Retinal pigment epithelial cell (primary cell): Measurements from ENCODE around the gene MAPKAPK3.

ENCODE experiments used
- DNase-seq: peaks from one replicate; pipeline ENCODE4 v3.0.0-alpha.2; 2010; ENCODE audit warnings: low read depth
- H3K4me3 ChIP-seq: 2 replicates; pipeline ENCODE4 v1.5.1; 2011; ENCODE audit warnings: mild to moderate bottlenecking, low read length, control low read depth, moderate library complexity
- TF ChIP-seq, protein P1 (sequence below): conservative IDR thresholded peaks from 2 replicates; pipeline ENCODE4 v1.5.1; 2011; ENCODE audit warnings: low read depth, low read length, control low read depth, inconsistent platforms

Gene MAPKAPK3

GRCh38 chr3:50581459-50581842 lies 35.5 kb upstream of the MAPKAPK3 start:
- TF ChIP-seq, protein P1, sequence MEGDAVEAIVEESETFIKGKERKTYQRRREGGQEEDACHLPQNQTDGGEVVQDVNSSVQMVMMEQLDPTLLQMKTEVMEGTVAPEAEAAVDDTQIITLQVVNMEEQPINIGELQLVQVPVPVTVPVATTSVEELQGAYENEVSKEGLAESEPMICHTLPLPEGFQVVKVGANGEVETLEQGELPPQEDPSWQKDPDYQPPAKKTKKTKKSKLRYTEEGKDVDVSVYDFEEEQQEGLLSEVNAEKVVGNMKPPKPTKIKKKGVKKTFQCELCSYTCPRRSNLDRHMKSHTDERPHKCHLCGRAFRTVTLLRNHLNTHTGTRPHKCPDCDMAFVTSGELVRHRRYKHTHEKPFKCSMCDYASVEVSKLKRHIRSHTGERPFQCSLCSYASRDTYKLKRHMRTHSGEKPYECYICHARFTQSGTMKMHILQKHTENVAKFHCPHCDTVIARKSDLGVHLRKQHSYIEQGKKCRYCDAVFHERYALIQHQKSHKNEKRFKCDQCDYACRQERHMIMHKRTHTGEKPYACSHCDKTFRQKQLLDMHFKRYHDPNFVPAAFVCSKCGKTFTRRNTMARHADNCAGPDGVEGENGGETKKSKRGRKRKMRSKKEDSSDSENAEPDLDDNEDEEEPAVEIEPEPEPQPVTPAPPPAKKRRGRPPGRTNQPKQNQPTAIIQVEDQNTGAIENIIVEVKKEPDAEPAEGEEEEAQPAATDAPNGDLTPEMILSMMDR, result no peak
- H3K4me3 ChIP-seq, result no peak overlapping the region
- DNase-seq, result no peak

DNA sequence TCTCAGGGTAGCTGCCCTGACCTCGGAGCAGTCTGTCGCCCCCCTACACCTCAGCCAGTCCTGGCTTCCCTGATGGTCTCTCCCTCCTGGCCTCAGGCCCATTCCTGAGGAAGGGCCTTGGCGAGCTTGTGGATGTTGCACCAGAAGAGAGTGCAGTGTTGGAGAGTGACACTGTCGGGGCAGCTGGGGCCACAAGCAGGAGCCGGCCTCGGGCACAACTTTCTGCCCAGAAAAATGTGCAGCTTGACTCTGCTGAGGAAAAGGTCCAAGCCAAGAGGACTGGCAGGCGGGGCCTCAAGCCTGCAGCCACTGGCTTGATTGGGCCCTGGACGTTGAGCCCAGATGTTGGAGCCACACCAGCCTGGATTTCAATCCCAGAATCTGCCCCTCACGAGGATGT lies 34.9 kb upstream of the MAPKAPK3 start:
- TF ChIP-seq, protein P1, result no peak
- H3K4me3 ChIP-seq, result no peak overlapping the region
- no peak for DNase-seq

- no peak for DNase-seq
- no peak overlapping the region for H3K4me3 ChIP-seq
- TF ChIP-seq, protein P1, result no peak
Observed at GRCh38 chr3:50583897-50584296, 33.1 kb upstream of the MAPKAPK3 start.

GRCh38 chr3:50584391-50584790 lies 32.6 kb upstream of the MAPKAPK3 start:
- TF ChIP-seq, protein P1, result no peak
- no peak overlapping the region for H3K4me3 ChIP-seq
- no peak for DNase-seq

GRCh38 chr3:50585919-50586762 lies 30.8 kb upstream of the MAPKAPK3 start:
- TF ChIP-seq, protein P1, result no peak
- no peak for DNase-seq

GRCh38 chr3:50586763-50587070 lies 30.2 kb upstream of the MAPKAPK3 start:
- no peak overlapping the region for H3K4me3 ChIP-seq
- TF ChIP-seq, protein P1, result no peak
- no peak for DNase-seq

More at GRCh38 chr3:50585919-50586762, 30.8 kb upstream of the MAPKAPK3 start:
- no peak overlapping the region for H3K4me3 ChIP-seq

DNA sequence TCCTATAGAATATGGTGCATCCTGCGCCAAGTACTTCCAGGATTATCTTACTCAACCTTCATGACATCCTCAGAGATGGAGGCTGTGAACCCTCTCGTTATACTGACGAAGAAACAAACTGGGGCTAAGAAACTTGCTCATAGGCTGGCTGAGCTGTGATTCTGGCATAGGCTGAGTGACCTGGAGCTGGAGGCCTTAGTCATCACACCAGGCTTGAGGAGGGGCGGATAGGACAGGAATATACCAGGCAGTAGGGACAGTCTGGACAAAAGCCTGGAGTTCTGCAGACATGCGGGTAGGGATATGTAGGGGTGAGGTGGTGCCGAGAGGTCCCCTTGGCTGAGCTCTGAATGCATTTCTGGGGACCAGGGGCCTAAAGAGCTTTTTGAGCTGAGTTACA lies 29.6 kb upstream of the MAPKAPK3 start:
- no peak for DNase-seq
- TF ChIP-seq, protein P1, result no peak
- H3K4me3 ChIP-seq, result no peak overlapping the region
